Measurements from ENCODE around the gene PDE10A.

PDE10A gene

DNA sequence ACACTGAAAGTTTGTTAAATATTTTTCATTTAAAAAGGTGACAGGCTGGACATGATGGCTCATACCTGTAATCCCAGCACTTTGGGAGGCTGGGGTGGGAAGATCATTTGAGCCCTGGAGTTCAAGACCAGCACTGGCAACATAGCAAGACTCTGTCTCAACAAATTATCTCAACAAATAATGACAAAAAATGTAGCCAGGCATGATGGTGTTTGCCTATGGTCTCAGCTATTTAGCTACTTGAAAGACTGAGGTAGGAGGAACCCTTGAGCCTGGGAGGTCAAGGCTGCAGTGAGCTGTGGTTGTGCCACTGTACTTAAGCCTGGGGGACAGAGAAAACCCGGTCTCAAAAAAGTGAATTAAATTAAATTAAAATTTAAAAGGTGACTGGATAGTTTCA is 297.7 kb downstream of the PDE10A start:
- Histone ChIP-seq H3K4me3 (ENCODE audit: low read depth, low read length) (no peak overlapping the region), H3K9me3 (ENCODE audit: control insufficient read depth, insufficient read depth, low read length) (no peaks in the 10 kb centered on the region), H3K4me1 (ENCODE audit: control insufficient read depth, insufficient read depth, low read length) (no peaks in the 10 kb centered on the region), H3K27me3 (ENCODE audit: control insufficient read depth, insufficient read depth, low read length) (no peaks in the 10 kb centered on the region), H3K36me3 (ENCODE audit: control insufficient read depth, insufficient read depth, low read length) (no peaks in the 10 kb centered on the region), H3K27ac (ENCODE audit: low read depth, low read length) (no peak overlapping the region), H3K9ac (ENCODE audit: low read depth, low read length) (no peak overlapping the region)

- Histone ChIP-seq H3K4me3 (ENCODE audit: low read depth, low read length) (no peak overlapping the region), H3K36me3 (ENCODE audit: control insufficient read depth, insufficient read depth, low read length) (no peaks in the 10 kb centered on the region), H3K27ac (ENCODE audit: low read depth, low read length) (no peak overlapping the region), H3K27me3 (ENCODE audit: control insufficient read depth, insufficient read depth, low read length) (no peaks in the 10 kb centered on the region), H3K9me3 (ENCODE audit: control insufficient read depth, insufficient read depth, low read length) (peaks cover 6% of the 10 kb centered on the region), H3K4me1 (ENCODE audit: control insufficient read depth, insufficient read depth, low read length) (peaks cover 6% of the 10 kb centered on the region; the same call in 1 of the 2 replicates), H3K9ac (ENCODE audit: low read depth, low read length) (no peak overlapping the region)
Observed at GRCh38 chr6:165345700-165346099, 317.3 kb downstream of the PDE10A start.

GRCh38 chr6:165340532-165340931 is 322.5 kb downstream of the PDE10A start:
- Histone ChIP-seq H3K27ac (ENCODE audit: low read depth, low read length) (no peak overlapping the region), H3K27me3 (ENCODE audit: control insufficient read depth, insufficient read depth, low read length) (no peaks in the 10 kb centered on the region), H3K9me3 (ENCODE audit: control insufficient read depth, insufficient read depth, low read length) (no peaks in the 10 kb centered on the region), H3K9ac (ENCODE audit: low read depth, low read length) (no peak overlapping the region), H3K4me1 (ENCODE audit: control insufficient read depth, insufficient read depth, low read length) (peaks cover 6% of the 10 kb centered on the region; the same call in 1 of the 2 replicates), H3K36me3 (ENCODE audit: control insufficient read depth, insufficient read depth, low read length) (no peaks in the 10 kb centered on the region), H3K4me3 (ENCODE audit: low read depth, low read length) (no peak overlapping the region)

- H3K4me3 ChIP-seq (ENCODE audit: low read depth, low read length) = no peak overlapping the region
Observed at GRCh38 chr6:165325609-165326008, 337.4 kb downstream of the PDE10A start.

DNA sequence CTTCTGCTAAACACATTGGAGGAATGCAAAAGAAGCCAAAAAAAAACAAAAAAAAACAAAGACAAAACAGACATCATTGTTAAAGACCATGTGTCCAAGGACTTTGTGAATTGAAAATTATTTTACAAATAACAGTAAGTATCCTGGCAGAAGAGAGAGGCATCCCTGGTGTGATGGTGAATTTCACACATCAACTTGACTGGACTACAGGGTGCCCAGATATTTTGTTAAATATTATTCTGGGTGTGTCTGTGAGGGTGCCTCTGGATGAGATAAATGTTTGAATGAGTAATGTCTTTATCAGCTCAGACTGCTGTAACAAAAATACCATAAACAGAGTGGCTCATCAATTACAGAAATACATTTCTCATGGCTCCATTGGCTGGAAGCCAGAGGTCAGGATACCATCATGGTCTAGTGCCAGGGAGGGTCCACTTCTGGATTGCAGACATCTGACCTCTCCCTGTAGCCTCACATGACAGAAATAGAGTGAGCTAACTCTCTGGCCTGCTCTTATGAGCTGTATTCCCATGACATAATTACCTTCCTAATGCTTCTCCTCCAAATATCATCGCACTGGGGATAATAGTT is 341.4 kb downstream of the PDE10A start:
- Histone ChIP-seq H3K27ac (ENCODE audit: low read depth, low read length) (no peak overlapping the region), H3K36me3 (ENCODE audit: control insufficient read depth, insufficient read depth, low read length) (no peaks in the 10 kb centered on the region), H3K9me3 (ENCODE audit: control insufficient read depth, insufficient read depth, low read length) (peaks cover 9% of the 10 kb centered on the region), H3K9ac (ENCODE audit: low read depth, low read length) (no peak overlapping the region), H3K4me3 (ENCODE audit: low read depth, low read length) (no peak overlapping the region), H3K27me3 (ENCODE audit: control insufficient read depth, insufficient read depth, low read length) (no peaks in the 10 kb centered on the region), H3K4me1 (ENCODE audit: control insufficient read depth, insufficient read depth, low read length) (no peaks in the 10 kb centered on the region)

More at GRCh38 chr6:165325609-165326008, 337.4 kb downstream of the PDE10A start:
- H3K4me1 ChIP-seq (ENCODE audit: control insufficient read depth, insufficient read depth, low read length) = no peaks in the 10 kb centered on the region
- peaks cover 9% of the 10 kb centered on the region for H3K9me3 ChIP-seq (ENCODE audit: control insufficient read depth, insufficient read depth, low read length)
- H3K9ac ChIP-seq (ENCODE audit: low read depth, low read length) = no peak overlapping the region
- no peak overlapping the region for H3K27ac ChIP-seq (ENCODE audit: low read depth, low read length)
- H3K27me3 ChIP-seq (ENCODE audit: control insufficient read depth, insufficient read depth, low read length) = no peaks in the 10 kb centered on the region
- H3K36me3 ChIP-seq (ENCODE audit: control insufficient read depth, insufficient read depth, low read length) = no peaks in the 10 kb centered on the region

DNA sequence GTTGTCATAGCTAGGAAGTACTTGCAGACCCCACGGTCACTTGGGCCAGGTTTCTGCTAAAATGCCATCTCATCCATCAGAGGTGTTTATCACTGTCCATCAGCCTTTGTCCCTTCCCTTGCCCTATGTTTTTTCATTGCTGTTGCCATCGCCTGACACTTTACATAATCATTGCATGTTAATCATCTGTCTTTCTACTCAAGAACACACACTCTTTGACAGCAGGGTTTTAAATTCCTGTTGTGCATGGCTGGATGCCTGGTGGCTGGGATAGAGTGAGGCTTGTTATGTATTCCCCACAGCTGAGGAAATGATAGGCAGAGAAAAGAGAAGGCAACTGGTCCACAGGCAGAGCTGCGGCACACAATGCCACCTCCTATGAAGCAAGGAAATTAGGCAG is 341.9 kb downstream of the PDE10A start:
- Histone ChIP-seq H3K9me3 (ENCODE audit: control insufficient read depth, insufficient read depth, low read length) (peaks cover 9% of the 10 kb centered on the region), H3K9ac (ENCODE audit: low read depth, low read length) (no peak overlapping the region), H3K4me3 (ENCODE audit: low read depth, low read length) (no peak overlapping the region), H3K4me1 (ENCODE audit: control insufficient read depth, insufficient read depth, low read length) (no peaks in the 10 kb centered on the region), H3K27ac (ENCODE audit: low read depth, low read length) (no peak overlapping the region), H3K27me3 (ENCODE audit: control insufficient read depth, insufficient read depth, low read length) (no peaks in the 10 kb centered on the region), H3K36me3 (ENCODE audit: control insufficient read depth, insufficient read depth, low read length) (no peaks in the 10 kb centered on the region)

GRCh38 chr6:165317723-165318122 is 345.3 kb downstream of the PDE10A start:
- no peak overlapping the region for H3K4me3 ChIP-seq (ENCODE audit: low read depth, low read length)
- peaks cover 9% of the 10 kb centered on the region for H3K9me3 ChIP-seq (ENCODE audit: control insufficient read depth, insufficient read depth, low read length)
- no peaks in the 10 kb centered on the region for H3K36me3 ChIP-seq (ENCODE audit: control insufficient read depth, insufficient read depth, low read length)
- H3K9ac ChIP-seq (ENCODE audit: low read depth, low read length) = no peak overlapping the region
- H3K27me3 ChIP-seq (ENCODE audit: control insufficient read depth, insufficient read depth, low read length) = no peaks in the 10 kb centered on the region
- H3K4me1 ChIP-seq (ENCODE audit: control insufficient read depth, insufficient read depth, low read length) = no peaks in the 10 kb centered on the region
- H3K27ac ChIP-seq (ENCODE audit: low read depth, low read length) = no peak overlapping the region

DNA sequence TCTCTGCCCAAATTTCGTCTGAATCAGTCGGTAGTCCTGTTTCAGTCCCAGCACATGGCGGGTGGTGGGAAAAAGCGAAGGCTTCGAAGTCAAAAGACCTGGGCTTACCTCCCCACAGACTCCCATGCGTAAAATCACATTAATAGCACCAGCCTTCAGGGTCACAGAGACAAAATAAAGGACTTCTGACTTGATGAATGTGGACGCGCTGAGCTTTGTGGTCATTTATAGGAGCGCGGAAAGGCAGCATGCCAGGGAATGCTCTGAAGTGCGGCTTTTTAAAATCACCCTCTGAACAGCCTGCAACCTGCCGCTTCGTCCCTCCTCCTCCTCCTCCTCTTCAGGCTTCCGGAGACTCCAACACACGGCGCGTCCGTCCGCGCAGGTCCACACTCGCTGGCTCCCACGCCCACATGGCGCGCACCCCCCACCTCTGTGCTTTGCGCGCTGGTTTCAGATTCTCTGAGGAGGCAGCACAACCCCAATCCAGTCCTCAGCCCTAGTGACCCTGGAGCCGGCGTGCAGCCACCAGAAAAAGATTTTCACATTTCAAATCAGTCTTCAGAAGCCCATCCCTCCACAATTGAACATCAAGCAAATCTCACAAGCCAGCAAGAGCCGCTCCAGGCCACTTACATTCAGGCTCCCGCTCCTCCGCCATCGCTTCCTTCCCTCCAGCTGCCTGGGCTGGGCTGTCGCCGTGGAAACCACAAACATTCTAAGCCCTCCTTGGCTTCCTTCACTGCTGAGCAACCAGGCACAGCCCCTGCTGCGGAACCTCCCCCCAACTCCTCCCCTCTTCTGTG is 353.9 kb downstream of the PDE10A start, which contains the start of gene C6orf118:
Gene C6orf118 (minus strand): TSS at position 680 of the 806 bp plus-strand sequence. CDS start 19 bp downstream, at position 661.
- Histone ChIP-seq H3K9ac (ENCODE audit: low read depth, low read length) (no peak within 1 kb of the TSS), H3K4me3 (ENCODE audit: low read depth, low read length) (peak within 1 kb of the TSS; percentile 64), H3K9me3 (ENCODE audit: control insufficient read depth, insufficient read depth, low read length) (no peaks in the 10 kb centered on the region), H3K27me3 (ENCODE audit: control insufficient read depth, insufficient read depth, low read length) (peaks cover 18% of the 10 kb centered on the region), H3K36me3 (ENCODE audit: control insufficient read depth, insufficient read depth, low read length) (no peaks in the 10 kb centered on the region), H3K27ac (ENCODE audit: low read depth, low read length) (no peak within 1 kb of the TSS), H3K4me1 (ENCODE audit: control insufficient read depth, insufficient read depth, low read length) (no peaks in the 10 kb centered on the region)

- H3K27me3 ChIP-seq (ENCODE audit: control insufficient read depth, insufficient read depth, low read length) = peaks cover 18% of the 10 kb centered on the region
- no peak overlapping the region for H3K27ac ChIP-seq (ENCODE audit: low read depth, low read length)
- no peaks in the 10 kb centered on the region for H3K9me3 ChIP-seq (ENCODE audit: control insufficient read depth, insufficient read depth, low read length)
- no peak overlapping the region for H3K9ac ChIP-seq (ENCODE audit: low read depth, low read length)
- H3K36me3 ChIP-seq (ENCODE audit: control insufficient read depth, insufficient read depth, low read length) = no peaks in the 10 kb centered on the region
- no peak overlapping the region for H3K4me3 ChIP-seq (ENCODE audit: low read depth, low read length)
- no peaks in the 10 kb centered on the region for H3K4me1 ChIP-seq (ENCODE audit: control insufficient read depth, insufficient read depth, low read length)
Observed at GRCh38 chr6:165306955-165307354, 356.1 kb downstream of the PDE10A start.

- Histone ChIP-seq H3K27me3 (ENCODE audit: control insufficient read depth, insufficient read depth, low read length) (no peaks in the 10 kb centered on the region), H3K4me1 (ENCODE audit: control insufficient read depth, insufficient read depth, low read length) (no peaks in the 10 kb centered on the region), H3K36me3 (ENCODE audit: control insufficient read depth, insufficient read depth, low read length) (no peaks in the 10 kb centered on the region), H3K9me3 (ENCODE audit: control insufficient read depth, insufficient read depth, low read length) (no peaks in the 10 kb centered on the region), H3K9ac (ENCODE audit: low read depth, low read length) (no peak overlapping the region), H3K27ac (ENCODE audit: low read depth, low read length) (no peak overlapping the region), H3K4me3 (ENCODE audit: low read depth, low read length) (no peak overlapping the region)
Observed at GRCh38 chr6:165301372-165302246, 361.4 kb downstream of the PDE10A start.

All from HUES48 (cell line).